ENCODE measurements around the gene FBXW12. TPM values are rescaled to one million over a fixed set of nuclear protein-coding genes. Genes with fewer than 3 reads are reported as not detected.

The FBXW12 gene
- total RNA-seq, 1 experiment from 2014 or later, result 2.0 TPM

DNA sequence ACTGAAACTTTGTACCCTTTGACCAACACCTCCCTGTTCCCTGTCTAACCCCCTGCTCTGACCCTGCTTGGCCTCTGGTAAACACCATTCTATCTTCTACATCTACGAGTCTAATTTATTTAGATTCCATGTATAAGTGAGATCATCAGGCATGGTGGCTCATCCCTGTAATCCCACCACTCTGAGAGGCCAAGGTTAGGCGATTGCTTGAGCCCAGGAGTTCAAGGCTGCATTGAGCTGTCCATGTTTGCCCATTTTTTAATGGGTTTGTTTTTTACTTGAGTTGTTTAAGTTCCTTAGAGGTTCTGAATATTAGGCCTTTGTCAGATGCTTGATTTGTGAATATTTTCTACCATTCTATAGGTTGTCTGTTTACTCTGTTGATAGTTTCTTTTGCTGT, 16.9 kb downstream of the FBXW12 start (continued):
- TF ChIP-seq, protein P1, sequence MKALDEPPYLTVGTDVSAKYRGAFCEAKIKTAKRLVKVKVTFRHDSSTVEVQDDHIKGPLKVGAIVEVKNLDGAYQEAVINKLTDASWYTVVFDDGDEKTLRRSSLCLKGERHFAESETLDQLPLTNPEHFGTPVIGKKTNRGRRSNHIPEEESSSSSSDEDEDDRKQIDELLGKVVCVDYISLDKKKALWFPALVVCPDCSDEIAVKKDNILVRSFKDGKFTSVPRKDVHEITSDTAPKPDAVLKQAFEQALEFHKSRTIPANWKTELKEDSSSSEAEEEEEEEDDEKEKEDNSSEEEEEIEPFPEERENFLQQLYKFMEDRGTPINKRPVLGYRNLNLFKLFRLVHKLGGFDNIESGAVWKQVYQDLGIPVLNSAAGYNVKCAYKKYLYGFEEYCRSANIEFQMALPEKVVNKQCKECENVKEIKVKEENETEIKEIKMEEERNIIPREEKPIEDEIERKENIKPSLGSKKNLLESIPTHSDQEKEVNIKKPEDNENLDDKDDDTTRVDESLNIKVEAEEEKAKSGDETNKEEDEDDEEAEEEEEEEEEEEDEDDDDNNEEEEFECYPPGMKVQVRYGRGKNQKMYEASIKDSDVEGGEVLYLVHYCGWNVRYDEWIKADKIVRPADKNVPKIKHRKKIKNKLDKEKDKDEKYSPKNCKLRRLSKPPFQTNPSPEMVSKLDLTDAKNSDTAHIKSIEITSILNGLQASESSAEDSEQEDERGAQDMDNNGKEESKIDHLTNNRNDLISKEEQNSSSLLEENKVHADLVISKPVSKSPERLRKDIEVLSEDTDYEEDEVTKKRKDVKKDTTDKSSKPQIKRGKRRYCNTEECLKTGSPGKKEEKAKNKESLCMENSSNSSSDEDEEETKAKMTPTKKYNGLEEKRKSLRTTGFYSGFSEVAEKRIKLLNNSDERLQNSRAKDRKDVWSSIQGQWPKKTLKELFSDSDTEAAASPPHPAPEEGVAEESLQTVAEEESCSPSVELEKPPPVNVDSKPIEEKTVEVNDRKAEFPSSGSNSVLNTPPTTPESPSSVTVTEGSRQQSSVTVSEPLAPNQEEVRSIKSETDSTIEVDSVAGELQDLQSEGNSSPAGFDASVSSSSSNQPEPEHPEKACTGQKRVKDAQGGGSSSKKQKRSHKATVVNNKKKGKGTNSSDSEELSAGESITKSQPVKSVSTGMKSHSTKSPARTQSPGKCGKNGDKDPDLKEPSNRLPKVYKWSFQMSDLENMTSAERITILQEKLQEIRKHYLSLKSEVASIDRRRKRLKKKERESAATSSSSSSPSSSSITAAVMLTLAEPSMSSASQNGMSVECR (CRISPR knock-in tag; IDR thresholded peaks at IDR 0.05; ENCODE audit: borderline replicate concordance), result no peak
- TF ChIP-seq, protein P2, sequence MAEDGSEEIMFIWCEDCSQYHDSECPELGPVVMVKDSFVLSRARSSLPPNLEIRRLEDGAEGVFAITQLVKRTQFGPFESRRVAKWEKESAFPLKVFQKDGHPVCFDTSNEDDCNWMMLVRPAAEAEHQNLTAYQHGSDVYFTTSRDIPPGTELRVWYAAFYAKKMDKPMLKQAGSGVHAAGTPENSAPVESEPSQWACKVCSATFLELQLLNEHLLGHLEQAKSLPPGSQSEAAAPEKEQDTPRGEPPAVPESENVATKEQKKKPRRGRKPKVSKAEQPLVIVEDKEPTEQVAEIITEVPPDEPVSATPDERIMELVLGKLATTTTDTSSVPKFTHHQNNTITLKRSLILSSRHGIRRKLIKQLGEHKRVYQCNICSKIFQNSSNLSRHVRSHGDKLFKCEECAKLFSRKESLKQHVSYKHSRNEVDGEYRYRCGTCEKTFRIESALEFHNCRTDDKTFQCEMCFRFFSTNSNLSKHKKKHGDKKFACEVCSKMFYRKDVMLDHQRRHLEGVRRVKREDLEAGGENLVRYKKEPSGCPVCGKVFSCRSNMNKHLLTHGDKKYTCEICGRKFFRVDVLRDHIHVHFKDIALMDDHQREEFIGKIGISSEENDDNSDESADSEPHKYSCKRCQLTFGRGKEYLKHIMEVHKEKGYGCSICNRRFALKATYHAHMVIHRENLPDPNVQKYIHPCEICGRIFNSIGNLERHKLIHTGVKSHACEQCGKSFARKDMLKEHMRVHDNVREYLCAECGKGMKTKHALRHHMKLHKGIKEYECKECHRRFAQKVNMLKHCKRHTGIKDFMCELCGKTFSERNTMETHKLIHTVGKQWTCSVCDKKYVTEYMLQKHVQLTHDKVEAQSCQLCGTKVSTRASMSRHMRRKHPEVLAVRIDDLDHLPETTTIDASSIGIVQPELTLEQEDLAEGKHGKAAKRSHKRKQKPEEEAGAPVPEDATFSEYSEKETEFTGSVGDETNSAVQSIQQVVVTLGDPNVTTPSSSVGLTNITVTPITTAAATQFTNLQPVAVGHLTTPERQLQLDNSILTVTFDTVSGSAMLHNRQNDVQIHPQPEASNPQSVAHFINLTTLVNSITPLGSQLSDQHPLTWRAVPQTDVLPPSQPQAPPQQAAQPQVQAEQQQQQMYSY (CRISPR knock-in tag; IDR thresholded peaks at IDR 0.05), result no peak
- TF ChIP-seq, protein P3, sequence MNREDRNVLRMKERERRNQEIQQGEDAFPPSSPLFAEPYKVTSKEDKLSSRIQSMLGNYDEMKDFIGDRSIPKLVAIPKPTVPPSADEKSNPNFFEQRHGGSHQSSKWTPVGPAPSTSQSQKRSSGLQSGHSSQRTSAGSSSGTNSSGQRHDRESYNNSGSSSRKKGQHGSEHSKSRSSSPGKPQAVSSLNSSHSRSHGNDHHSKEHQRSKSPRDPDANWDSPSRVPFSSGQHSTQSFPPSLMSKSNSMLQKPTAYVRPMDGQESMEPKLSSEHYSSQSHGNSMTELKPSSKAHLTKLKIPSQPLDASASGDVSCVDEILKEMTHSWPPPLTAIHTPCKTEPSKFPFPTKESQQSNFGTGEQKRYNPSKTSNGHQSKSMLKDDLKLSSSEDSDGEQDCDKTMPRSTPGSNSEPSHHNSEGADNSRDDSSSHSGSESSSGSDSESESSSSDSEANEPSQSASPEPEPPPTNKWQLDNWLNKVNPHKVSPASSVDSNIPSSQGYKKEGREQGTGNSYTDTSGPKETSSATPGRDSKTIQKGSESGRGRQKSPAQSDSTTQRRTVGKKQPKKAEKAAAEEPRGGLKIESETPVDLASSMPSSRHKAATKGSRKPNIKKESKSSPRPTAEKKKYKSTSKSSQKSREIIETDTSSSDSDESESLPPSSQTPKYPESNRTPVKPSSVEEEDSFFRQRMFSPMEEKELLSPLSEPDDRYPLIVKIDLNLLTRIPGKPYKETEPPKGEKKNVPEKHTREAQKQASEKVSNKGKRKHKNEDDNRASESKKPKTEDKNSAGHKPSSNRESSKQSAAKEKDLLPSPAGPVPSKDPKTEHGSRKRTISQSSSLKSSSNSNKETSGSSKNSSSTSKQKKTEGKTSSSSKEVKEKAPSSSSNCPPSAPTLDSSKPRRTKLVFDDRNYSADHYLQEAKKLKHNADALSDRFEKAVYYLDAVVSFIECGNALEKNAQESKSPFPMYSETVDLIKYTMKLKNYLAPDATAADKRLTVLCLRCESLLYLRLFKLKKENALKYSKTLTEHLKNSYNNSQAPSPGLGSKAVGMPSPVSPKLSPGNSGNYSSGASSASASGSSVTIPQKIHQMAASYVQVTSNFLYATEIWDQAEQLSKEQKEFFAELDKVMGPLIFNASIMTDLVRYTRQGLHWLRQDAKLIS (CRISPR knock-in tag; IDR thresholded peaks at IDR 0.05; ENCODE audit: borderline replicate concordance), result no peak
- TF ChIP-seq FOXJ3 (CRISPR knock-in tag; IDR thresholded peaks at IDR 0.05; ENCODE audit: borderline replicate concordance) (no peak), TEAD1 (CRISPR knock-in tag; IDR thresholded peaks at IDR 0.05) (no peak), TEAD4 (CRISPR knock-in tag; IDR thresholded peaks at IDR 0.05) (no peak), ZNF219 (CRISPR knock-in tag; IDR thresholded peaks at IDR 0.05; ENCODE audit: borderline replicate concordance) (no peak)
- TF ChIP-seq, protein P4, sequence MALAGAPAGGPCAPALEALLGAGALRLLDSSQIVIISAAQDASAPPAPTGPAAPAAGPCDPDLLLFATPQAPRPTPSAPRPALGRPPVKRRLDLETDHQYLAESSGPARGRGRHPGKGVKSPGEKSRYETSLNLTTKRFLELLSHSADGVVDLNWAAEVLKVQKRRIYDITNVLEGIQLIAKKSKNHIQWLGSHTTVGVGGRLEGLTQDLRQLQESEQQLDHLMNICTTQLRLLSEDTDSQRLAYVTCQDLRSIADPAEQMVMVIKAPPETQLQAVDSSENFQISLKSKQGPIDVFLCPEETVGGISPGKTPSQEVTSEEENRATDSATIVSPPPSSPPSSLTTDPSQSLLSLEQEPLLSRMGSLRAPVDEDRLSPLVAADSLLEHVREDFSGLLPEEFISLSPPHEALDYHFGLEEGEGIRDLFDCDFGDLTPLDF (CRISPR knock-in tag; IDR thresholded peaks at IDR 0.05), result no peak

DNA sequence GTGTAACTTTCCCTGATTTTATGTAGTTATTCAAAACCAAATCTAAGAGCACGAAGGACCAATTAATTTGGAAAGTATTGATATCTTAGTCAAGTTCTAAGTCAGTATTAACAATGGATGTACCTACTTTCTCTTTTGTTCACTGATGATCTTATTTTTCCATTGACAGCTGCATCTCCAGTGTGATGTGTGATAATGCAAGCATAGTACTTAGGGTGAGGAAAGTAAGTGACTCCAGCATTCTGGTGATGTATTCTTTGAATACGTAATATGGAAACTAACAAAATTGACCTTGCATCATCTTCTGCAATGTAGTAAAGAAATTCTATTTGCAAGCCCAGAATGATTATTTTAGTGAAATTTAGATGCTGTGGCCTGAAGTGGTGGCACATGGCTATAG, 22.4 kb downstream of the FBXW12 start:
- Mint-ChIP-seq H3K27me3 (ENCODE audit: low read depth) (peaks cover 16% of the 10 kb centered on the region), H3K9me3 (no peaks in the 10 kb centered on the region), H3K4me1 (peaks cover 9% of the 10 kb centered on the region), H3K36me3 (no peaks in the 10 kb centered on the region), H3K4me3 (no peak overlapping the region), H3K27ac (no peak overlapping the region)
- CTCF ChIA-PET, result interaction anchor here (2.1 to 2.8 kb wide), 2 partner anchors 42 to 200 kb away, joined by 7 to 10 read pairs; no protein-coding TSS in a partner anchor
- POLR2A ChIA-PET, result no interaction called here
- no peak for ATAC-seq
- DNase-seq (ENCODE audit: low spot score), result no peak
- no peak for TF ChIP-seq EMX1 (CRISPR knock-in tag; IDR thresholded peaks at IDR 0.05)
- TF ChIP-seq TP53 (CRISPR knock-in tag; IDR thresholded peaks at IDR 0.05), result no peak
- TF ChIP-seq, protein P5, sequence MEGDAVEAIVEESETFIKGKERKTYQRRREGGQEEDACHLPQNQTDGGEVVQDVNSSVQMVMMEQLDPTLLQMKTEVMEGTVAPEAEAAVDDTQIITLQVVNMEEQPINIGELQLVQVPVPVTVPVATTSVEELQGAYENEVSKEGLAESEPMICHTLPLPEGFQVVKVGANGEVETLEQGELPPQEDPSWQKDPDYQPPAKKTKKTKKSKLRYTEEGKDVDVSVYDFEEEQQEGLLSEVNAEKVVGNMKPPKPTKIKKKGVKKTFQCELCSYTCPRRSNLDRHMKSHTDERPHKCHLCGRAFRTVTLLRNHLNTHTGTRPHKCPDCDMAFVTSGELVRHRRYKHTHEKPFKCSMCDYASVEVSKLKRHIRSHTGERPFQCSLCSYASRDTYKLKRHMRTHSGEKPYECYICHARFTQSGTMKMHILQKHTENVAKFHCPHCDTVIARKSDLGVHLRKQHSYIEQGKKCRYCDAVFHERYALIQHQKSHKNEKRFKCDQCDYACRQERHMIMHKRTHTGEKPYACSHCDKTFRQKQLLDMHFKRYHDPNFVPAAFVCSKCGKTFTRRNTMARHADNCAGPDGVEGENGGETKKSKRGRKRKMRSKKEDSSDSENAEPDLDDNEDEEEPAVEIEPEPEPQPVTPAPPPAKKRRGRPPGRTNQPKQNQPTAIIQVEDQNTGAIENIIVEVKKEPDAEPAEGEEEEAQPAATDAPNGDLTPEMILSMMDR (IDR thresholded peaks at IDR 0.05), result no peak
- TF ChIP-seq, protein P6, sequence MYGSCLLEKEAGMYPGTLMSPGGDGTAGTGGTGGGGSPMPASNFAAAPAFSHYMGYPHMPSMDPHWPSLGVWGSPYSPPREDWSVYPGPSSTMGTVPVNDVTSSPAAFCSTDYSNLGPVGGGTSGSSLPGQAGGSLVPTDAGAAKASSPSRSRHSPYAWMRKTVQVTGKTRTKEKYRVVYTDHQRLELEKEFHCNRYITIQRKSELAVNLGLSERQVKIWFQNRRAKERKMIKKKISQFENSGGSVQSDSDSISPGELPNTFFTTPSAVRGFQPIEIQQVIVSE (CRISPR knock-in tag; IDR thresholded peaks at IDR 0.05; ENCODE audit: borderline replicate concordance), result no peak
- TF ChIP-seq CBFB (CRISPR knock-in tag; IDR thresholded peaks at IDR 0.05; ENCODE audit: low read depth), result no peak
- no peak for TF ChIP-seq IRF2 (CRISPR knock-in tag; IDR thresholded peaks at IDR 0.05; ENCODE audit: borderline replicate concordance, low read depth)
- TF ChIP-seq ZNF232 (CRISPR knock-in tag; IDR thresholded peaks at IDR 0.05), result no peak
- TF ChIP-seq NFE2L1 (CRISPR knock-in tag; IDR thresholded peaks at IDR 0.05), result no peak
- TF ChIP-seq, protein P7, sequence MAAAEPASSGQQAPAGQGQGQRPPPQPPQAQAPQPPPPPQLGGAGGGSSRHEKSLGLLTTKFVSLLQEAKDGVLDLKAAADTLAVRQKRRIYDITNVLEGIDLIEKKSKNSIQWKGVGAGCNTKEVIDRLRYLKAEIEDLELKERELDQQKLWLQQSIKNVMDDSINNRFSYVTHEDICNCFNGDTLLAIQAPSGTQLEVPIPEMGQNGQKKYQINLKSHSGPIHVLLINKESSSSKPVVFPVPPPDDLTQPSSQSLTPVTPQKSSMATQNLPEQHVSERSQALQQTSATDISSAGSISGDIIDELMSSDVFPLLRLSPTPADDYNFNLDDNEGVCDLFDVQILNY (CRISPR knock-in tag; IDR thresholded peaks at IDR 0.05), result no peak
- TF ChIP-seq, protein P8, sequence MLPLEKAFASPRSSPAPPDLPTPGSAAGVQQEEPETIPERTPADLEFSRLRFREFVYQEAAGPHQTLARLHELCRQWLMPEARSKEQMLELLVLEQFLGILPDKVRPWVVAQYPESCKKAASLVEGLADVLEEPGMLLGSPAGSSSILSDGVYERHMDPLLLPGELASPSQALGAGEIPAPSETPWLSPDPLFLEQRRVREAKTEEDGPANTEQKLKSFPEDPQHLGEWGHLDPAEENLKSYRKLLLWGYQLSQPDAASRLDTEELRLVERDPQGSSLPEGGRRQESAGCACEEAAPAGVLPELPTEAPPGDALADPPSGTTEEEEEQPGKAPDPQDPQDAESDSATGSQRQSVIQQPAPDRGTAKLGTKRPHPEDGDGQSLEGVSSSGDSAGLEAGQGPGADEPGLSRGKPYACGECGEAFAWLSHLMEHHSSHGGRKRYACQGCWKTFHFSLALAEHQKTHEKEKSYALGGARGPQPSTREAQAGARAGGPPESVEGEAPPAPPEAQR (CRISPR knock-in tag; IDR thresholded peaks at IDR 0.05), result no peak
